GM19372 (cell line): ENCODE results near the gene DPYSL5.
"Not testable (repeated sequence)": the region's sequence is repeated elsewhere in the genome, so short reads cannot be mapped to it uniquely, and the experiment has no call there.

ENCODE experiments used
- ATAC-seq: cut with Tn5 transposase; IDR thresholded peaks from one replicate; pipeline ENCODE4 v1.9.1; 2021; ENCODE audit warnings: mild to moderate bottlenecking, low read depth, moderate library complexity; ENCODE audit not compliant: unreplicated experiment

The DPYSL5 gene

DNA sequence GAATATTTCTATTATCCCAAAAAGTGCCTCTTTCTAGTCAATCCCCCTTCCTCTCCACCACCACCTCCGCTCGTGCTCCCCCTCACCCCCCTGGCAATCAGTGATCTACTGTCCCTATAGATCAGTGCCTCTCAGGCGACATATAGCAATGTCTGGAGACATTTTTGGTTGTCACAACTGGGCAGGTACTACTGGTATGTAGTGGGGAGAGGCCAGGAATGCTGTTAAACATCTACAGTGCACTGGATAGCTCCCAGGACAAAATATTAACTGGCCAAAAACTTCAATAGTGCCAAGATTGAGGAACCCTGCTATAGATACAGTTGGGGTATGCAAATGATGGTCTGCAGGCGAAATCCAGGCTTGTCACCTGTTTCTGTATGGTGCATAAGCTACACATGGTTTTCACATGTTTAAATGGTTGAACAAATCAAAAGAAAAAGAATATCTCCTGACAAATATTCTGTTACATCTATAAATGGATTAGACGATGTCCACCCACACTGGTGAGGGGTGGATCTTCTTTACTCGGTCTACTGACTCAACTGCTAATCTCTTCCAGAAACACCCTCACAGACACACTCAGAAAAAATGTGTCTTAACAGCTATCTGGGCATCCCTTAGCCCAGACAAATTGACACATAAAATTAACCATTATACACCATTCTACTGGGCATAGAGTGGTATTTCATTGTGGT is 25.5 kb downstream of the DPYSL5 start:
- ATAC-seq: no peak

DNA sequence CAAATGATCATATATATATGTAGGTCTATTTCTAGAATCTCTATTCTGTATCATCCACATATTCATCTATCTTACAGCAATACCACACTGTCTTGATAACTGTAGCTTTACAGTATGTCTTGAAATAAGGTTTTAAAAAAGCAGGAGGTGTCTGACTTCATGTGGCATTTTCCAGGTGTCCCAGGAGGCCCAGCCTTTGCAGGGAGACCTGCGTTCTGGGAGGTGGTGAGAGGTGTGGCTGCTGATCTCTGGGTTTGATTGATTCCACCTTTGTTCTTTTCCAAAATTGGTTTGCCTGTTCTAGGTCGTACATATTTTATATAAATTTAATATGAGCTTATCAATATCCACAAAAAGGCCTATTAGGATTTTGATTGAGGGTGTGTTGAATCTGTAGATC is 26.6 kb downstream of the DPYSL5 start:
- ATAC-seq: no peak

GRCh38 chr2:26875065-26875634 is 27.2 kb downstream of the DPYSL5 start:
- ATAC-seq: no peak

DNA sequence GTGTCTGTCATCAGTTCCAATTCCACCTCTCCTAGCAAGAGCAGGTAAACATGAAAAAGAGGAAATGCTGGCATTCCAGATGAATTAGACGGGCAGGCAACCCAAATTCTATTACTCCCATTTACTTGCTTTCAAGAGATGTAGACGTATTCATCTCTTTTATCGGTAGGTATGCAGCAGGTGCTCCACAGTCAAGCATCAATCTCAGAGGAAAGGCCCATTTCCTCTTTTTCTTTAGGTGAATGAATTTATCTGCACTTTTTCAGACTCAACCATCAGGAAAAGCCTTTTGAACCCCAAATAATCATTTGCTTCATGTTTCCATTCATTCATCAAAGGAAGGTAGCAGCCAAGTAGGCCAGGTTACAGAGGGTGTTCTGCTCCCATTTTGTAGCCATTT is 27.9 kb downstream of the DPYSL5 start:
- ATAC-seq: no peak

DNA sequence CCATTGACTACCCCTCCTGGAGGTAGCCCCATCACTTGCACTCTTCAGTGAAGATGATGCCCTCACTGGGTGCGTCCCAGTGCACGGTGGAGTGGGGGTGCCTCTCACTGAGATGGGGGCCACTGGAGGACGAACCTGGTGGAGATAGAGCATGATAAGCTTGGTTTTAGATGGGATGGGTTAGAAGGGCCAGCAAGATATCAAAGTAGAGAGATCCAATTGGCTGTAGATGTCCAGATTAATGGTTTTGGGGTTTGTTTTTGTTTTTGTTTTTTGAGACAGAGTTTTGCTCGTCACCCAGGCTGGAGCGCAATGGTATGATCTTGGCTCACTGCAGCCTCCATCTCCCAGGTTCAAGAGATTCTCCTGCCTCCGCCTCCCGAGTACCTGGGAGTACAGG is 28.3 kb downstream of the DPYSL5 start:
- ATAC-seq: no peak

GRCh38 chr2:26877276-26877675 is 29.3 kb downstream of the DPYSL5 start:
- ATAC-seq: no peak

DNA sequence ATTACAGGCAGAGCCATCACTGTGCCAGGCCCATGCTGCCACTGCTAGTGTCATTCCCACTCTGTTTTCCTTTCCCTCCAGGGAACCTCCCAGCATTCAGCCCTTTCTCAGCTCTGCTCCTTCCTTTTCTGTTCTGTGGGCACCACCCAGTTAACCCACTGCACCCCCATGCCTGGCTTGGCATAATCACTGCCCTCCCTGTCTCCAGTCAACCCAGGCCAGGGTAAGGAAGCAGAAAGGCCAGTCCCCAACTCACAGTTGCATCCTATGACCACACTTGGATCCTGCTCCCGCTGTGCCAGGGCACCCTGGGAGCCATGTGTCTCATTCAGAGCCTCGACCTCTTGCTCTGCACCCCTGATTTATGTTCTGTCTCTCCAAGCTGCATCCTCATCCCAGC is 32.2 kb downstream of the DPYSL5 start:
- ATAC-seq: no peak

DNA sequence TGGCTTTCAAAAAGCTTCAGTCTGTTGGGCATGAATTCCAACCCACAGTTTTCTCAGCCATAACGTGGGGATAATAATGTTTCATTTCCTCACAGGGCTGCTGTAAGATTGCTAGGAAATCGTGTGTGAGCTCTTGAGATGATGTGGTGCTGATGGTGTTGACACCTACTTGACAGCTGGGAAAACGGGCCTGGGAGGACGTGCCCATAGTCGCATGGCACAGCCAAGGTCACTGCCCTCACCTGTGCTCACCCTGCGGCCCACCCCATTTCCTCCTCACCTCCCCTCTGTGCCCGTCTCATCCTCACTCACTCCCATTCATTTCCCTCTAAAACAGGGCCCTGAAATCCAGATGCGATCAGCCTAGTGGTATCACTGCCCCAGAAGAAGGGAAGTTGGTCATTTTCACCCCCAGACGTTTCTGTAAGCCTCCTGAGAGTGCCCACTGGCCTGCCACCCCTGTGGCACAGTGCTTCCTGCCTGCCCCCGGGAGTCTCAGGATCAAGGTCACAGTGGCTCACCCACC is 33.0 kb downstream of the DPYSL5 start:
- no peak for ATAC-seq

GRCh38 chr2:26882220-26882619 is 34.3 kb downstream of the DPYSL5 start:
- ATAC-seq: not testable (repeated sequence)

GRCh38 chr2:26883956-26884355 is 36.0 kb downstream of the DPYSL5 start:
- no peak for ATAC-seq

DNA sequence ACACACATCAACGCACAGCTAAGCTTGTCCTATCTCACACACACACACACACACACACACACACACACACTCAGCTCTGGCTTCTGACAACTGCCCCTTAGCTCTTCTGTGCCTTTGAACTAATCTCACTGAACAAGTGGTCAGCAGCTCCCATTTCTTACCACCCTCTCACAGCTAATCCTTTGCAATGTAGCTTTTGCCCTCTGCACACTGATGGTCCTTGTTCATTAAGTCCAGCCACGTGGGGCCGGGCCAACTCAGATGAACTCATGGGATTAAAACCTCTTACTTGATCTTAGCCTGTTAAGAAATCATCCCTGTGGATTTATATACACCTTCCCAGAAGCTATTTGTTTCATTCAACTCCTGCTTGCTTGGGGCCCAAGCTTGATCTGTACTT is 36.6 kb downstream of the DPYSL5 start:
- ATAC-seq: no peak

DNA sequence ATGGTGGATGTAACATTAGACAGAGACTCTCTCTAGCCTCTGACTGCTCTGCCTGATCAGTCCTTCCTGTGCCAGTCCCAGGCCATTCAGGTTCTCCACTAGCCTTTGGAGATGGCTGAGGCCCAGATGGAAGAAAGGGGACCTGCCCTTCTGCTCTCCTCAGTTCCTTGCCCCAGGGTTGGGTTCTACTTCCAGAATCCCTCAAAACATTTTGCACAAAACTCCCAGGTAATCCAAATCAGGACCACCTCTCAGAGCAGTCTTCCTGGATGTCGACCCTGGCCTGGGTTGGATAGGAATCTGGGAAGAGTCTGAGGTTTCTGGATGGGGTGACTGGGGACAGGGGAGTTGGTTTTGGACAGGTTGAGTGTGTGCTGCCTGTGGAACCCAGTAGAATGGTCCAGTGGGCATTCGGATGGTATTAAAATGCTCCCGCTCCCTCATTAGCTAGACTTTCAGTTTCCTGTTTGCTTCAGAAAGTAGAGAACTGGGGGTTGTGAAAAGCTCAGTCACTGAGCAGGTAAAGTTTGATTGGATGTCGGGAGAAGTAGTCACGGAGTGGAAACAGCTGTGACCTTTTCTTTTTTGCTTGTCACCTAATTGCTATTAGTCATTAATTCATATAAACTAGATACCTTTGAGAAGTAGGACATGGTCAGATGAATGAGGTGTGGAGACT is 37.9 kb downstream of the DPYSL5 start:
- no peak for ATAC-seq

DNA sequence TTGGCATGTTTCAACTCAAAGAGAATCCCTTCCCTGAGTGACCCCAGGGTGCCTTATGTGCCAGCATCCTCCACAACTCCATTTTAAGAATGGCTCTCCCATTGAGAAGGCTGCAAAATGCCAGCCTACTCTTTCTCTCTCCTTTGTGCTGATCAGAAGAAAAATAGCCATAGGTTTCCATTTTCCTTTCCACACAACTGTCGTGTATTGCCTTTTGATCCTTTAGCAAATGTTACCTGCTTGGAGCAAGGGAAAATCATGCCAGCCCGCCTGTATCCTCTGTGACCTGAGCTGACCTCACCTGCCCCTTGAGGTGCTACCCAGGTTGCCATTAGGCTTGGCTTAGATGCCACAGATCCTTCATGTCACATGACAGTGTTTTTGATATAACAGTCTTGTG is 38.8 kb downstream of the DPYSL5 start:
- ATAC-seq: no peak

DNA sequence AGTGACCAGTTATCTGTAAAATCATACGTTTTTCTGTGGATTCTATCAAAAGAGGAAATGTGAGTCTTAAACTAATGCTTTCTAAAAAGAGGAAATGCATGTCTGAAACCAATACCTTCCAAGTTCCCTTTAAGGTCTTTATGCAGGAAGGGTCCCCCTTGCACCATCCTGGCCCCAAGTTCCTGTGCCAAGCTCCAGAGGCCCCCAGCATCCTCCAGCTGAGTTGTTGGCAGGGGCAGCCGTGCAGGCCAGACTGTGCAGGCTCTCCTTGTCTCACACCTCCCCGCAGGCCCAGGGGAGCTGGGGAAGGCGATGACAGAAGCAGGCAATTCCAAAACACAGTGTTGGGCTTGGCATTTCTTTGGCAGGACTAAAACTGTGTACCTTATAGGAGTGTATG is 39.2 kb downstream of the DPYSL5 start:
- ATAC-seq: no peak

DNA sequence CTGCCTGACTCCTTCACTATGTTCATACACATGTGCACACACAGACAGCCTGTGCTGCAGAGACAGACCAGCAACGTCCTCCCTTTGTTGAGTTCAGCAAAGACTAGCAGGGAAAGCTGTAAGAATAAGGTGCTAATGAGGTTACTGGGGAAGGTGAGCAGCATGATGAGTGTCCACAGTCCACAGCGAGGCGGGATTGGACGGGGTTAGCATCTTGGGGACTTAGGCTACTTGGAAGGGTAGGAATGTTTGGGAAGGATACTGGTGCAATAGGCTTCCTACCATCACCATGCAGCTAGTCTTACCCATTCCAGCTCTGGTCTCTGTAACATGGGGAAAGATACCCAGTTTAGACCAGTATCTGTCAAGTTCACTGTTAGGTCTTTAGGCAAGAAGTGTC is 41.9 kb downstream of the DPYSL5 start:
- no peak for ATAC-seq

- no peak for ATAC-seq
Measured at GRCh38 chr2:26890341-26891000, 42.5 kb downstream of the DPYSL5 start.

DNA sequence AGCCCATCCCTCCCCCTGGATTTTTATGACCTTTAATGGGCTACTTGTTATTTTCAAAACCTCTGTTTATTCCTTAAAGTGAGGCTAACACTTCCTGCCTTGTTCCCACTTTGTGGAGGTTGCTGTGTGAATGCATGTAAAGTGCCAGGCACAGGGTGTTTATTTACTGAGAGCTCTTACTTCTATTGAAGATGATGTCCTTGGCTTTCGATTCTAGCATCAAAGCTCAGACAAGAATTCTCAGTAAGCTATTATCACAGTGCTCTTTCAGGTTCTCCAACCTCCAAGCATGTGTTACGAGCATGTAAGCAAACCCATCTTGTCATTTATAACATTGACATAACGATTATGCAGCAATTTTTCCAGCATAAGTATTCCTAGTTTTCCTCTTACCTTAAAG is 44.2 kb downstream of the DPYSL5 start:
- no peak for ATAC-seq

GRCh38 chr2:26892922-26893524 is 45.1 kb downstream of the DPYSL5 start:
- ATAC-seq: no peak

DNA sequence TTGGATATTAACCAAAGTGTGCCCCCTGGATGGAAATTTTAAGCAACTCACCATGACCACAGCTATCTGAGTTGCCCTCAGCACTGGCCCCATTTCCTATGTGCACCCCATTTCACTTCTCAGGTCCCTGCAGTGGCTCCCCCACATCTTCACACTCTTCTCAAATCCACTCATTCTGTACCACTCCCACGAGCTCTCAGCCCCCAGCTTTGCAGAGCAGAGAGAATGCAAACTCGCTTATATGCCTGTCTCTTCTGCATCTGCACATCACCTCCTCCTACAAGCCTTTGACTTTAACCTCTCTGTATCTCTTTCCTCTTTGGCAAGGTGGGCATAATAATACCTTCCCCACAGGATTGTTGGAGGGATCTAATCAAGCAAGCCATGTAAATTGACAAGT is 46.2 kb downstream of the DPYSL5 start:
- ATAC-seq: no peak

- ATAC-seq: no peak
Measured at GRCh38 chr2:26897807-26898479, 50.0 kb downstream of the DPYSL5 start.
